Measurements from ENCODE around the gene COA8. TPM values are rescaled to one million over a fixed set of nuclear protein-coding genes. Genes with fewer than 3 reads are reported as not detected.
A peak's percentile ranks its signal among the peaks of the same experiment; 100 is the strongest.

The COA8 gene, protein sequence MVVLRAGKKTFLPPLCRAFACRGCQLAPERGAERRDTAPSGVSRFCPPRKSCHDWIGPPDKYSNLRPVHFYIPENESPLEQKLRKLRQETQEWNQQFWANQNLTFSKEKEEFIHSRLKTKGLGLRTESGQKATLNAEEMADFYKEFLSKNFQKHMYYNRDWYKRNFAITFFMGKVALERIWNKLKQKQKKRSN
- 10 to 100 TPM; 27.6 to 33.3 TPM for total RNA-seq
- 10 to 100 TPM; 44.2 to 71.7 TPM for polyA plus RNA-seq
- long read RNA-seq, donor 1, transcript APOPT1-201 (5 exons, 2,523 nt) = major isoform, 21 of 34 reads
- long read RNA-seq, donor 1, partial matches to known transcripts = 1 of 34 reads
- long read RNA-seq, donor 1, other reads (novel, unspliced or antisense) = 4 of 34 reads
- long read RNA-seq, donor 2, transcript APOPT1-201 (5 exons, 2,523 nt) = major isoform, 7 of 14 reads
- long read RNA-seq, donor 2, partial matches to known transcripts = 1 of 14 reads
- long read RNA-seq, donor 2, other reads (novel, unspliced or antisense) = 0 of 14 reads

DNA sequence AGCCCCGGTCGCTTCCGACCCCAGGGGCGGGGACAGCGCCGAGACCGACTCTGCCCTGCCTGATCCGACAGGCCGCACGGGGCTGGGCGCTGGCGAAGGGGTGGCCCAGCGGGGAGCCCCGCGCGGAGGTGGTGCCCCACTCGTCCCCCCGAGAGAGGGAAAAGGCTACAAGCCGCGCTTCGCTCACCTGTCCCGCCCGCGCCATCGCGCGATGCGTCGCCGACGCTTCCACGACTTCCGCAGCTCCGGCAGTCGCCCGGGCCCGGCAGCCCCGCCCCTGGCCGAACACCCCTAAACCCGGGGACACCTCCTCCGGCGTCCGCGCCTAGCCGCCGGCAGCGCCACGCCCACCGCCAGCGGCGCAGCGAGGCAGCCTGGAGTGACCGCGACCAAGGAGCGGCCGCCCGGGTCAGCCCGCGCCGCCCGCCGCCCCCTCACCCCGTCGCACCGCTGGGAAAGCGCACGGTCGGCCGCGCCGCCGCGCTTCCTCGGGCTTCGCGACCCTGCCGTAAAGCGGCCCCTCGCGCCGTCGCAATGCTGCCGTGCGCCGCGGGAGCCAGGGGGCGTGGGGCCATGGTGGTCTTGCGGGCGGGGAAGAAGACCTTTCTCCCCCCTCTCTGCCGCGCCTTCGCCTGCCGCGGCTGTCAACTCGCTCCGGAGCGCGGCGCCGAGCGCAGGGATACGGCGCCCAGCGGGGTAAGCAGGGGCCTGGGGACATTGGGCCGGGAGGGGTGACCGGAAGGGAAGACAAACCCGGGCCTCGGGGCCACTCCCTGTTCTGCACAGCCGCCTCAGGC is at the start of gene COA8, which contains the start of gene BAG5:
Gene COA8, plus strand, starts transcription at position 532 of the 797 bp plus-strand sequence. Its CDS starts 42 bp downstream, at position 574.
Gene BAG5, minus strand, starts transcription at position 229 of the 797 bp plus-strand sequence. CDS start 1,493 bp downstream, outside the sequence.
- Histone ChIP-seq H3K9me3 (ENCODE audit: control insufficient read depth, low read length) (no peaks in the 10 kb centered on the region), H3K4me3 (ENCODE audit: low read length in 2 of 2) (peak within 1 kb of the TSS; percentile 83 to 90), H3K27me3 (ENCODE audit: control insufficient read depth in 1 of 2, insufficient read depth in 2 of 2, low read length in 1 of 2) (no peaks in the 10 kb centered on the region), H3K4me1 (ENCODE audit: control insufficient read depth in 1 of 2, insufficient read depth in 2 of 2, low read length in 2 of 2) (no peaks in the 10 kb centered on the region), H3K36me3 (ENCODE audit: control insufficient read depth in 1 of 2, insufficient read depth in 2 of 2, low read length in 1 of 2) (no peaks in the 10 kb centered on the region), H3K27ac (ENCODE audit: low read depth in 1 of 2, low read length in 2 of 2) (peak within 1 kb of the TSS; percentile 71 to 72)
- WGBS, 2 donors = 0% methylated on average over 69 to 109 of the region's 109 CpGs
- peak; percentile 90 for ATAC-seq (ENCODE audit: low FRiP score)
- intact Hi-C loops (cut with DNase I) = no loop called here
- DNase-seq = peak; percentile 93 to 96

DNA sequence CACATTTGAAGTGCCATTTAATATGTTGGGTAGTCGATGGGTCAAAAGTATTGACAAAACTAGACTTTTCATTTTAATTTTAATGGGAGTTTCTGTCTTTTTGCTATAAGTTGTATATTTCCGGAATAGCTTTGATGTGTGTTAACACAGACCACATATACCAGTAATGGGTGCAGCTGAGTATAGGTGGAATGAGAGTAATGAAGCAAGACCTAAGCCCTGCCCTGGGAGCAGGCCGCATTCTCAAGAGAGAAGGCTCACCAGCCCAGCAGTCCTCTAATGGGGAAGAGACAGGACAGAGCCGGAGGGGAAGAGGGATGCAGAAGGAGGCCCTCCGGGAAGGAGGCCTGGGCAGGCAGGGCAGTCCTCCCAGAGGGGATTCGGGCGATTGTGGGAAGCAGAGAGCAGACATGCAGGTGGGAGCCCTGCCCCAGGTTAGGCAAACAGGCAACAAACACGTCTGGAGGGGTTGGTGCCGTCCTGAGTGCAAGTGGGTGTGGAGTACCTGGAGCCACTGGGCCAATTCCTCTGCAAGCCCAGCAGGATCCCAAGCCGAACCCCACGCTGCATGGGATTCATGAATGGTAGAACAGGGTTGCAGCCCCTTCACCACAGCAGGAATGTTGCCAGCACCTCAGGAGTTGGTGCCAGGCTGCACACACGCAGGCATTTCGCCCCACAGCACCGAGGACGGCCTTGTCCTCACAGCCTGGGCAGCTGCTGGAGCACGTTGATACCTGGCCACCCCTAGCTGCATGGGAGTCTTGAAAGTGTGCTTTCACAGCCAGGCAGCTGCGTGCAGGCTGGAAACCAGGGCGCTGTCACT is 48.0 kb upstream of the COA8 start:
- Histone ChIP-seq H3K9me3 (ENCODE audit: control insufficient read depth, low read length) (no peaks in the 10 kb centered on the region), H3K27me3 (ENCODE audit: control insufficient read depth in 1 of 2, insufficient read depth in 2 of 2, low read length in 1 of 2) (no peaks in the 10 kb centered on the region), H3K4me1 (ENCODE audit: control insufficient read depth in 1 of 2, insufficient read depth in 2 of 2, low read length in 2 of 2) (no peaks in the 10 kb centered on the region), H3K4me3 (ENCODE audit: low read length in 2 of 2) (no peak overlapping the region), H3K27ac (ENCODE audit: low read depth in 1 of 2, low read length in 2 of 2) (peak overlapping the region in 1 of 2 donors; percentile 16), H3K36me3 (ENCODE audit: control insufficient read depth in 1 of 2, insufficient read depth in 2 of 2, low read length in 1 of 2) (no peaks in the 10 kb centered on the region)
- intact Hi-C loops (cut with DNase I) = no loop called here
- ATAC-seq (ENCODE audit: low FRiP score) = no peak
- WGBS, 2 donors = 88 to 89% methylated on average over 18 of the region's 18 CpGs
- peak; percentile 32 to 65 for DNase-seq

DNA sequence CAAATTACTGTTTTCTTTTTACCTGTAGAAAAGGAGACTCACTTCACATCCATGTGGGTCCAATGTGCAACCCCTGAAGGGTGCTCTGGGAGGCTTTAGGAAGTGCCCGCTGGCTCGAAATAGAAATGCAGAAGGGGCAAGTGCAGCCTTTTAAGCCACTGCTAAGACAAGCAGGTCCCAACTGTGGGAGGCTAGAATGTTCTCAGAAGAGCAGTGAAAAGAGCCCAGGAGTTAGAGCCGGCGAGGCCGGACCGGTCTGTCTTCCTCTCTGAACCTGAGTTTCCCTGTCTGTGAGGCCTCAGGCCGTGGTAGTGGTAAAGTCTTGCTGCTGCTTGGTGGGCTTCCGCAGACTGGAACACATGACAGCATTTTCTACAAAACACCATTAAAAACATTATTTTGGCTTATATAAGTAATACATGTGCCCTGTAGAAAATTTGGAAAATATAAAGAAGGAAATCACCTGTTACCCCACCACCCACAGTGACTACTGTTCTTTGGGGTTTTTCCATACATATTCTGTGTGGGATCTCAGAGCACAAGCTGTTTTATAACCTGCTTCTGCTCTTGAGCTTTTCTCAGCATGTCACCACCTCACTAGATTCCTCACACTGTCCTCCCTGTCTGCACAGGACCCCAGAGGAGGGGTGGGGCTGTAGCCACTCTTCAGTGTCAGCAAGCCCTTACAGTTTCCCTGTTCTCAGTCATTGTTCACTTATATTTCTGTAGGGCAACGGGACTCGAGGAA is 46.2 kb upstream of the COA8 start:
- no peaks in the 10 kb centered on the region for H3K27me3 ChIP-seq (ENCODE audit: control insufficient read depth in 1 of 2, insufficient read depth in 2 of 2, low read length in 1 of 2)
- H3K9me3 ChIP-seq (ENCODE audit: control insufficient read depth, low read length) = no peaks in the 10 kb centered on the region
- H3K27ac ChIP-seq (ENCODE audit: low read depth in 1 of 2, low read length in 2 of 2) = no peak overlapping the region
- H3K4me3 ChIP-seq (ENCODE audit: low read length in 2 of 2) = no peak overlapping the region
- intact Hi-C loops (cut with DNase I) = no loop called here
- H3K36me3 ChIP-seq (ENCODE audit: control insufficient read depth in 1 of 2, insufficient read depth in 2 of 2, low read length in 1 of 2) = no peaks in the 10 kb centered on the region
- no peaks in the 10 kb centered on the region for H3K4me1 ChIP-seq (ENCODE audit: control insufficient read depth in 1 of 2, insufficient read depth in 2 of 2, low read length in 2 of 2)
- ATAC-seq (ENCODE audit: low FRiP score) = no peak
- WGBS, 2 donors = 66 to 74% methylated on average over 10 of the region's 10 CpGs
- DNase-seq = peak; percentile 19 to 62

DNA sequence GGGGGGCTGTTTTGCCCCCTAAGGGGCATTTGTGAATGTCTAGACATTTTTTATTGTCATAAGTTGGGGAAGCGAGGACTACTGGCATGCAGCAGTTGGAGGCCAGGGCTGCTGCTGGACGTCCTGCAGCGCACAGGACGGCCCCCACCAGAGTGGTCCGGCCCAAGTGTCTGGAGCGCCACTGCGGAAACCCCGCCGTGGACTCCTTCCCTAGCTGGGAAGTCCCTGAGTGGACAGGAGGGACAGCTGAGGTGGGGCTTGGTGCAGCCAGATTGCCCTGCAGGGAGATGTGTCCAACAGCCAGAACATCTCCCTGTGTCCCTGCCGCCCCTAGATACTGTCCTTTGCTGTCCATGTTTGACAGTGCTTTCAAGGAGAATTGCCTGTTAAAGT is 45.6 kb upstream of the COA8 start:
- DNase-seq (peak; percentile 38 to 75), ATAC-seq (ENCODE audit: low FRiP score) (no peak)
- intact Hi-C loops (cut with DNase I) = no loop called here
- H3K27me3 ChIP-seq (ENCODE audit: control insufficient read depth in 1 of 2, insufficient read depth in 2 of 2, low read length in 1 of 2) = no peaks in the 10 kb centered on the region
- no peaks in the 10 kb centered on the region for H3K9me3 ChIP-seq (ENCODE audit: control insufficient read depth, low read length)
- 80 to 84% methylated on average over 10 of the region's 10 CpGs for WGBS, 2 donors
- H3K27ac ChIP-seq (ENCODE audit: low read depth in 1 of 2, low read length in 2 of 2) = no peak overlapping the region
- no peaks in the 10 kb centered on the region for H3K36me3 ChIP-seq (ENCODE audit: control insufficient read depth in 1 of 2, insufficient read depth in 2 of 2, low read length in 1 of 2)
- no peaks in the 10 kb centered on the region for H3K4me1 ChIP-seq (ENCODE audit: control insufficient read depth in 1 of 2, insufficient read depth in 2 of 2, low read length in 2 of 2)
- H3K4me3 ChIP-seq (ENCODE audit: low read length in 2 of 2) = no peak overlapping the region

DNA sequence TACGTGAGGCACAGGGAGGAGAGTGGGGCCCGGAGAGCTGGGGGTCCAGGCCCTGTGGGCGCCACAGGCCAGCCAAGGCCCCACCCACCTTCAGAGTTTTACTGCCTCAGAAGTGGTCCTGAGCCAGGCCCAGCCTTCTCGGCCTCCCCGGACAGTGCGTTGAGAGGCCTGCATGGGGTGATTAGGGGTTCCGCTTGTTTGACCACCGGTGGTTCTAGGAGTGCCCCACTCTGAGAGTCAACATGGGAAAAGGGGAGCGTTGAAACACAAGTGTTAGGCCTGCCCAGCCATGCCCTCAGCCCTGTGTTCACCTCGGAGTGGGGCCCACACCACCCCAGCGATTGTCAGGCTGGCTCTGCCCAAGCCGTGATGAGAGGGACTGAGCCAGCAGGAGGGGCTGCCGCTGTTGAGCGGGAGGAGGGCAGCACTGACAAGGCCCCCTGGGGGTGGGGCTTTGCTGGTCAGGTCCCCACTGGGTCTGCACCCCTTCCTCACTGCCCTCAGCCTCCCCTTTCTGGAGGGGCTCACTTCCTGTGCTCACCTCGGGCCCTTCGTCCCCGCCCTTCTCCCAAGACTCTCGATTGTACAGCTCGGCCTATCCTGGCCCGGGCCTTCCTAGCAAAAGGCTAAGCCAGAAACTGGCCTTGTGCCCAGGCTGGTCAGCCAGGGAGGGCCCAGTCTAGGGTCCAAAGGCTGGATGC is 44.9 kb upstream of the COA8 start:
- no peak overlapping the region for H3K27ac ChIP-seq (ENCODE audit: low read depth in 1 of 2, low read length in 2 of 2)

DNA sequence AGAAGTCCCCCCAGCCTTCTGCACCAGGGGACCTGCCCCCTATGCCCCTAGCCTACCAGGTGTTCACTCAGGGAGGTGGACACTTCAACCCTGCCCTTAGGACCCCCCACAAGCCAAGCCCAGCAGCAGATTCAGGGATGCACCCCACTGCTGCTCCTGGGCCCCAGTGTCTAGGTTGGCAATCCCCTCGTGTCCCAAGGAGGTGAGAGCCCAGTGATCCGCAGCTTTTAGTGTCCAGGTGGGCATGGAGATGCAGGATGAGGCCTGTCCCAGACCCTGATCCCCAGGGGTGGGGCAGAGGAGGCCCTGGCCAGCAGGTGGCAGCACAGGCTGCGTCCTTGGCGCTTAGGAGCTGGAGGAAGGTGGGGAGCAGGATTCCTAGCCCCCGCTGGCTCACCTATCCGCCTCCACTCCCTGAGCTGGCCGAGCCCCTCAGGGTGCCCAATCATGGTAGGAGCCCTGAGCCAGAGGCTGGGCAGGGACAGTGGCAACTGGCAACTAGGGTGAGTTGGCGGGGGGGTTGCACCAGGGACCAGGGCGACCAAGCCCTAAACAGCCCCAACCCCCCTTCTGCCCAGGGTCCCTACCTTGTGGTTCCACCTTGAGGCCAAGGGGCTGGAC is 44.2 kb upstream of the COA8 start:
- Histone ChIP-seq H3K27me3 (ENCODE audit: control insufficient read depth in 1 of 2, insufficient read depth in 2 of 2, low read length in 1 of 2) (no peaks in the 10 kb centered on the region), H3K4me1 (ENCODE audit: control insufficient read depth in 1 of 2, insufficient read depth in 2 of 2, low read length in 2 of 2) (no peaks in the 10 kb centered on the region), H3K36me3 (ENCODE audit: control insufficient read depth in 1 of 2, insufficient read depth in 2 of 2, low read length in 1 of 2) (no peaks in the 10 kb centered on the region), H3K9me3 (ENCODE audit: control insufficient read depth, low read length) (no peaks in the 10 kb centered on the region), H3K4me3 (ENCODE audit: low read length in 2 of 2) (no peak overlapping the region), H3K27ac (ENCODE audit: low read depth in 1 of 2, low read length in 2 of 2) (no peak overlapping the region)
- WGBS, 2 donors = 60 to 65% methylated on average over 9 of the region's 9 CpGs
- ATAC-seq (ENCODE audit: low FRiP score) (peak; percentile 60), DNase-seq (peak; percentile 71 to 90)
- intact Hi-C loops (cut with DNase I) = loop anchor here (2.0 kb wide), 1 partner anchor 28 kb away; no protein-coding TSS in a partner anchor

More for the DNA sequence above, 44.9 kb upstream of the COA8 start:
- H3K27me3 ChIP-seq (ENCODE audit: control insufficient read depth in 1 of 2, insufficient read depth in 2 of 2, low read length in 1 of 2) = no peaks in the 10 kb centered on the region
- ATAC-seq (ENCODE audit: low FRiP score) (no peak), DNase-seq (peak; percentile 64 to 79)
- no peaks in the 10 kb centered on the region for H3K4me1 ChIP-seq (ENCODE audit: control insufficient read depth in 1 of 2, insufficient read depth in 2 of 2, low read length in 2 of 2)
- H3K4me3 ChIP-seq (ENCODE audit: low read length in 2 of 2) = no peak overlapping the region
- 33 to 36% methylated on average over 20 of the region's 20 CpGs for WGBS, 2 donors
- H3K9me3 ChIP-seq (ENCODE audit: control insufficient read depth, low read length) = no peaks in the 10 kb centered on the region
- H3K36me3 ChIP-seq (ENCODE audit: control insufficient read depth in 1 of 2, insufficient read depth in 2 of 2, low read length in 1 of 2) = no peaks in the 10 kb centered on the region
- intact Hi-C loops (cut with DNase I) = loop anchor here (2.0 kb wide), 1 partner anchor 29 kb away; no protein-coding TSS in a partner anchor

All from aorta (tissue), 5 donors.